HepG2 (cell line): ENCODE data around the gene RAPH1. TPM values are rescaled to one million over a fixed set of nuclear protein-coding genes. Genes with fewer than 3 reads are reported as not detected.

Source experiments
- GATAD1 ChIP-seq: IDR thresholded peaks from 2 replicates; pipeline ENCODE4 v1.6.1; 2016; ENCODE audit warnings: missing genetic modification reagents, missing compliant biosample characterization
- NCOA5 ChIP-seq: sonication (generic); formaldehyde crosslinking; IDR thresholded peaks from 2 replicates; pipeline ENCODE4 v1.4.0; 2020; ENCODE audit warnings: missing genetic modification reagents
- NR2F6 ChIP-seq, 2 experiments: IDR thresholded peaks; 2 replicates each; pipeline ENCODE4 v1.6.1; 2016; ENCODE audit warnings: antibody characterized with exemption in 1 of 2, mild to moderate bottlenecking in 1 of 2
- SAFB2 ChIP-seq: sonication (generic); formaldehyde crosslinking; IDR thresholded peaks from 2 replicates; pipeline ENCODE4 v1.5.1; 2020; ENCODE audit warnings: missing genetic modification reagents, low read depth, mild to moderate bottlenecking, borderline replicate concordance
- ZBTB20 ChIP-seq: sonication (generic); formaldehyde crosslinking; IDR thresholded peaks from 2 replicates; pipeline ENCODE4 v1.8.1; 2023; ENCODE audit warnings: missing genetic modification reagents, low read depth, mild to moderate bottlenecking, borderline replicate concordance
- ZNF12 ChIP-seq: sonication (generic); formaldehyde crosslinking; IDR thresholded peaks from 2 replicates; pipeline ENCODE4 v1.5.0; 2020; ENCODE audit warnings: missing genetic modification reagents
- ZZZ3 ChIP-seq: sonication (generic); formaldehyde crosslinking; IDR thresholded peaks from 2 replicates; pipeline ENCODE4 v1.4.0; 2020; ENCODE audit warnings: missing genetic modification reagents, mild to moderate bottlenecking, borderline replicate concordance
- polyA plus RNA-seq, 8 experiments: library from polyadenylated mRNA; depleted of rRNA in 3 of 8; stranded (reverse) in 7 of 8; unstranded in 1 of 8; fragments of >200 nt; fragmentation: Illumina TruSeq in 4 of 8; extraction: Trizol in 4 of 8; gene quantifications; 2 replicates each; pipeline versions ENCODE4 v1.2.1 to v1.2.3, GENCODE V29; 2011 to 2016; ENCODE audit warnings: low read depth in 4 of 8, missing spikeins in 1 of 8, mixed read lengths in 1 of 8; ENCODE audit not compliant: insufficient read depth in 1 of 8
- total RNA-seq, 5 experiments: library from RNA; depleted of rRNA; stranded (reverse); fragments of >200 nt; fragmentation: Illumina TruSeq; extraction: Trizol; gene quantifications; 2 replicates each; pipeline ENCODE4 v1.2.3, GENCODE V29; 2016; ENCODE audit warnings: low read depth in 1 of 5
- TF ChIP-seq, protein P1 (sequence below): sonication (generic); formaldehyde crosslinking; IDR thresholded peaks from 2 replicates; pipeline ENCODE4 v1.5.1; 2020; ENCODE audit warnings: mild to moderate bottlenecking, missing genetic modification reagents, borderline replicate concordance
- TF ChIP-seq, protein P2 (sequence below): sonication (generic); formaldehyde crosslinking; IDR thresholded peaks from 2 replicates; pipeline ENCODE4 v1.4.0; 2020; ENCODE audit warnings: missing genetic modification reagents, borderline replicate concordance
- TF ChIP-seq, protein P3 (sequence below): sonication (generic); formaldehyde crosslinking; IDR thresholded peaks from 2 replicates; pipeline ENCODE4 v1.4.0; 2020; ENCODE audit warnings: mild to moderate bottlenecking, missing genetic modification reagents
- TF ChIP-seq, protein P4 (sequence below): sonication (generic); formaldehyde crosslinking; IDR thresholded peaks from 2 replicates; pipeline ENCODE4 v1.8.1; 2023; ENCODE audit warnings: mild to moderate bottlenecking, missing genetic modification reagents, borderline replicate concordance
- TF ChIP-seq, protein P5 (sequence below): sonication (generic); formaldehyde crosslinking; IDR thresholded peaks from 2 replicates; pipeline ENCODE4 v1.5.0; 2020; ENCODE audit warnings: mild to moderate bottlenecking, missing genetic modification reagents, borderline replicate concordance

RAPH1 gene
- total and polyA plus RNA-seq, 2 of the 13 experiments (the other 11 are each of a cell fraction or from before 2014, with no cell fraction given): 5.3 to 6.7 TPM

DNA sequence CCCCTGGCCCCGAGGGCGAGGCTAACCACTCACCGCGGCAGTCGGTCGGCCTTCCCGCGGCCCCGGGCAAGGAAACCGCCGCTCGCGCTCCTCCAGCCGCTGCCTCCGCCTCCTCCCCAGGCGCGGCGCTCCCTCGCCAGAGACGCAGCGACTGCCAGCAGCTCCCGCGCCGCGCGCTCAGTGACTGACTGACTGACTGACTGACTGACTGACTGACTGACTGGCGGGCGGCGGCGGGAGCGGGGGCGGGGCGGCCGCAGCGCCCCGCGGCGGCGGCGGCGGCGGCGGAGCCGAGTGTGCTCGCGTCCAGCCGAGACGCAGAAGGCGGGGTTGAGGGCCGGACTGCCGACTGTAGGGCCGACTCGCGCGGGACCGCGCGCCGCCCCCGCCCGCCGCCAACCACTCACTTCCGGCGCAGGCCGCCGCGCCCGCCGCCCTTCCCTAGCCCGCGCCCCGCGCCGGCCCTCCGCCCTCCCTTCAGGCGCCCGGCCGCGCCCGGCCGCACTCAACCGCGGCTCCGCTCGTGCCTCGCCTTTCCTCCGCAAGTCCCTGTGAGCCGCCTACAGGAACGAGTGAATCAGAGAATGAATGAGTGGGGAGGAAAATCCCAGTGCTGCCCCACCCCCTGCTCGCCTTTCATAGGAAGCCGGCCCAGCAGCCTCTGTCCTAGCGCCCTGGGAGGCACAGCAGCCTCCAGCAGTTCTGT, at the start of gene RAPH1 (continued):
- TF ChIP-seq, protein P1, sequence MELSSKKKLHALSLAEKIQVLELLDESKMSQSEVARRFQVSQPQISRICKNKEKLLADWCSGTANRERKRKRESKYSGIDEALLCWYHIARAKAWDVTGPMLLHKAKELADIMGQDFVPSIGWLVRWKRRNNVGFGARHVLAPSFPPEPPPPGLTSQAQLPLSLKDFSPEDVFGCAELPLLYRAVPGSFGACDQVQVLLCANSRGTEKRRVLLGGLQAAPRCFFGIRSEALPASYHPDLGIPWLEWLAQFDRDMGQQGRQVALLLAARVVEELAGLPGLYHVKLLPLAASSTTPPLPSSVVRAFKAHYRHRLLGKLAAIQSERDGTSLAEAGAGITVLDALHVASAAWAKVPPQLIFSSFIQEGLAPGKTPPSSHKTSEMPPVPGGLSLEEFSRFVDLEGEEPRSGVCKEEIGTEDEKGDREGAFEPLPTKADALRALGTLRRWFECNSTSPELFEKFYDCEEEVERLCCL: no peak
- TF ChIP-seq ZZZ3 (CRISPR knock-in tag) (no peak), NR2F6 (IDR thresholded peaks at IDR 0.05) (no peak), NR2F6 (CRISPR knock-in tag; IDR thresholded peaks at IDR 0.05) (no peak), SAFB2 (CRISPR knock-in tag) (no peak), ZNF12 (no peak), GATAD1 (peak; percentile 54; the same call in 1 of the 2 replicates), ZBTB20 (no peak), NCOA5 (CRISPR knock-in tag) (no peak)
- TF ChIP-seq, protein P2, sequence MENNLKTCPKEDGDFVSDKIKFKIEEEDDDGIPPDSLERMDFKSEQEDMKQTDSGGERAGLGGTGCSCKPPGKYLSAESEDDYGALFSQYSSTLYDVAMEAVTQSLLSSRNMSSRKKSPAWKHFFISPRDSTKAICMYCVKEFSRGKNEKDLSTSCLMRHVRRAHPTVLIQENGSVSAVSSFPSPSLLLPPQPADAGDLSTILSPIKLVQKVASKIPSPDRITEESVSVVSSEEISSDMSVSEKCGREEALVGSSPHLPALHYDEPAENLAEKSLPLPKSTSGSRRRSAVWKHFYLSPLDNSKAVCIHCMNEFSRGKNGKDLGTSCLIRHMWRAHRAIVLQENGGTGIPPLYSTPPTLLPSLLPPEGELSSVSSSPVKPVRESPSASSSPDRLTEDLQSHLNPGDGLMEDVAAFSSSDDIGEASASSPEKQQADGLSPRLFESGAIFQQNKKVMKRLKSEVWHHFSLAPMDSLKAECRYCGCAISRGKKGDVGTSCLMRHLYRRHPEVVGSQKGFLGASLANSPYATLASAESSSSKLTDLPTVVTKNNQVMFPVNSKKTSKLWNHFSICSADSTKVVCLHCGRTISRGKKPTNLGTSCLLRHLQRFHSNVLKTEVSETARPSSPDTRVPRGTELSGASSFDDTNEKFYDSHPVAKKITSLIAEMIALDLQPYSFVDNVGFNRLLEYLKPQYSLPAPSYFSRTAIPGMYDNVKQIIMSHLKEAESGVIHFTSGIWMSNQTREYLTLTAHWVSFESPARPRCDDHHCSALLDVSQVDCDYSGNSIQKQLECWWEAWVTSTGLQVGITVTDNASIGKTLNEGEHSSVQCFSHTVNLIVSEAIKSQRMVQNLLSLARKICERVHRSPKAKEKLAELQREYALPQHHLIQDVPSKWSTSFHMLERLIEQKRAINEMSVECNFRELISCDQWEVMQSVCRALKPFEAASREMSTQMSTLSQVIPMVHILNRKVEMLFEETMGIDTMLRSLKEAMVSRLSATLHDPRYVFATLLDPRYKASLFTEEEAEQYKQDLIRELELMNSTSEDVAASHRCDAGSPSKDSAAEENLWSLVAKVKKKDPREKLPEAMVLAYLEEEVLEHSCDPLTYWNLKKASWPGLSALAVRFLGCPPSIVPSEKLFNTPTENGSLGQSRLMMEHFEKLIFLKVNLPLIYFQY (CRISPR knock-in tag): no peak
- TF ChIP-seq, protein P3, sequence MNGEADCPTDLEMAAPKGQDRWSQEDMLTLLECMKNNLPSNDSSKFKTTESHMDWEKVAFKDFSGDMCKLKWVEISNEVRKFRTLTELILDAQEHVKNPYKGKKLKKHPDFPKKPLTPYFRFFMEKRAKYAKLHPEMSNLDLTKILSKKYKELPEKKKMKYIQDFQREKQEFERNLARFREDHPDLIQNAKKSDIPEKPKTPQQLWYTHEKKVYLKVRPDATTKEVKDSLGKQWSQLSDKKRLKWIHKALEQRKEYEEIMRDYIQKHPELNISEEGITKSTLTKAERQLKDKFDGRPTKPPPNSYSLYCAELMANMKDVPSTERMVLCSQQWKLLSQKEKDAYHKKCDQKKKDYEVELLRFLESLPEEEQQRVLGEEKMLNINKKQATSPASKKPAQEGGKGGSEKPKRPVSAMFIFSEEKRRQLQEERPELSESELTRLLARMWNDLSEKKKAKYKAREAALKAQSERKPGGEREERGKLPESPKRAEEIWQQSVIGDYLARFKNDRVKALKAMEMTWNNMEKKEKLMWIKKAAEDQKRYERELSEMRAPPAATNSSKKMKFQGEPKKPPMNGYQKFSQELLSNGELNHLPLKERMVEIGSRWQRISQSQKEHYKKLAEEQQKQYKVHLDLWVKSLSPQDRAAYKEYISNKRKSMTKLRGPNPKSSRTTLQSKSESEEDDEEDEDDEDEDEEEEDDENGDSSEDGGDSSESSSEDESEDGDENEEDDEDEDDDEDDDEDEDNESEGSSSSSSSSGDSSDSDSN: peak; percentile 91
- TF ChIP-seq, protein P4, sequence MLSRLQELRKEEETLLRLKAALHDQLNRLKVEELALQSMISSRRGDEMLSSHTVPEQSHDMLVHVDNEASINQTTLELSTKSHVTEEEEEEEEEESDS (CRISPR knock-in tag): no peak
- TF ChIP-seq, protein P5, sequence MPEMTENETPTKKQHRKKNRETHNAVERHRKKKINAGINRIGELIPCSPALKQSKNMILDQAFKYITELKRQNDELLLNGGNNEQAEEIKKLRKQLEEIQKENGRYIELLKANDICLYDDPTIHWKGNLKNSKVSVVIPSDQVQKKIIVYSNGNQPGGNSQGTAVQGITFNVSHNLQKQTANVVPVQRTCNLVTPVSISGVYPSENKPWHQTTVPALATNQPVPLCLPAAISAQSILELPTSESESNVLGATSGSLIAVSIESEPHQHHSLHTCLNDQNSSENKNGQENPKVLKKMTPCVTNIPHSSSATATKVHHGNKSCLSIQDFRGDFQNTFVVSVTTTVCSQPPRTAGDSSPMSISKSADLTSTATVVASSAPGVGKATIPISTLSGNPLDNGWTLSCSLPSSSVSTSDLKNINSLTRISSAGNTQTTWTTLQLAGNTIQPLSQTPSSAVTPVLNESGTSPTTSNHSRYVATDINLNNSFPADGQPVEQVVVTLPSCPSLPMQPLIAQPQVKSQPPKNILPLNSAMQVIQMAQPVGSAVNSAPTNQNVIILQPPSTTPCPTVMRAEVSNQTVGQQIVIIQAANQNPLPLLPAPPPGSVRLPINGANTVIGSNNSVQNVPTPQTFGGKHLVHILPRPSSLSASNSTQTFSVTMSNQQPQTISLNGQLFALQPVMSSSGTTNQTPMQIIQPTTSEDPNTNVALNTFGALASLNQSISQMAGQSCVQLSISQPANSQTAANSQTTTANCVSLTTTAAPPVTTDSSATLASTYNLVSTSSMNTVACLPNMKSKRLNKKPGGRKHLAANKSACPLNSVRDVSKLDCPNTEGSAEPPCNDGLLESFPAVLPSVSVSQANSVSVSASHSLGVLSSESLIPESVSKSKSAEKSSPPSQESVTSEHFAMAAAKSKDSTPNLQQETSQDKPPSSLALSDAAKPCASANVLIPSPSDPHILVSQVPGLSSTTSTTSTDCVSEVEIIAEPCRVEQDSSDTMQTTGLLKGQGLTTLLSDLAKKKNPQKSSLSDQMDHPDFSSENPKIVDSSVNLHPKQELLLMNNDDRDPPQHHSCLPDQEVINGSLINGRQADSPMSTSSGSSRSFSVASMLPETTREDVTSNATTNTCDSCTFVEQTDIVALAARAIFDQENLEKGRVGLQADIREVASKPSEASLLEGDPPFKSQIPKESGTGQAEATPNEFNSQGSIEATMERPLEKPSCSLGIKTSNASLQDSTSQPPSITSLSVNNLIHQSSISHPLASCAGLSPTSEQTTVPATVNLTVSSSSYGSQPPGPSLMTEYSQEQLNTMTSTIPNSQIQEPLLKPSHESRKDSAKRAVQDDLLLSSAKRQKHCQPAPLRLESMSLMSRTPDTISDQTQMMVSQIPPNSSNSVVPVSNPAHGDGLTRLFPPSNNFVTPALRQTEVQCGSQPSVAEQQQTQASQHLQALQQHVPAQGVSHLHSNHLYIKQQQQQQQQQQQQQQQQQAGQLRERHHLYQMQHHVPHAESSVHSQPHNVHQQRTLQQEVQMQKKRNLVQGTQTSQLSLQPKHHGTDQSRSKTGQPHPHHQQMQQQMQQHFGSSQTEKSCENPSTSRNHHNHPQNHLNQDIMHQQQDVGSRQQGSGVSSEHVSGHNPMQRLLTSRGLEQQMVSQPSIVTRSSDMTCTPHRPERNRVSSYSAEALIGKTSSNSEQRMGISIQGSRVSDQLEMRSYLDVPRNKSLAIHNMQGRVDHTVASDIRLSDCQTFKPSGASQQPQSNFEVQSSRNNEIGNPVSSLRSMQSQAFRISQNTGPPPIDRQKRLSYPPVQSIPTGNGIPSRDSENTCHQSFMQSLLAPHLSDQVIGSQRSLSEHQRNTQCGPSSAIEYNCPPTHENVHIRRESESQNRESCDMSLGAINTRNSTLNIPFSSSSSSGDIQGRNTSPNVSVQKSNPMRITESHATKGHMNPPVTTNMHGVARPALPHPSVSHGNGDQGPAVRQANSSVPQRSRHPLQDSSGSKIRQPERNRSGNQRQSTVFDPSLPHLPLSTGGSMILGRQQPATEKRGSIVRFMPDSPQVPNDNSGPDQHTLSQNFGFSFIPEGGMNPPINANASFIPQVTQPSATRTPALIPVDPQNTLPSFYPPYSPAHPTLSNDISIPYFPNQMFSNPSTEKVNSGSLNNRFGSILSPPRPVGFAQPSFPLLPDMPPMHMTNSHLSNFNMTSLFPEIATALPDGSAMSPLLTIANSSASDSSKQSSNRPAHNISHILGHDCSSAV (CRISPR knock-in tag): no peak
